Stomach (tissue), 9 donors: Measurements from ENCODE around the gene FBXL17. TPM values are rescaled to one million over a fixed set of nuclear protein-coding genes. Genes with fewer than 3 reads are reported as not detected.

Source experiments
- DNase-seq, 2 donors: peaks; one replicate each; pipeline versions ENCODE4 v3.0.0 to v3.0.0-alpha.2; 2013 to 2019
- H3K27ac ChIP-seq, 5 donors: fragments of 200-600 bp in 4 of 5; sonication (generic) in 4 of 5; one replicate each; pipeline ENCODE4 v1.5.1; 2013 to 2019; ENCODE audit warnings: mild to moderate bottlenecking in 1 of 5, moderate library complexity in 1 of 5
- H3K27me3 ChIP-seq, 3 donors: fragments of 200-600 bp; sonication (generic); one replicate each; pipeline ENCODE4 v1.5.1; 2017 to 2019; ENCODE audit warnings: mixed run types in 1 of 3
- H3K36me3 ChIP-seq, 4 donors: fragments of 200-600 bp; sonication (generic); 1 replicate in 3 of 4; 2 replicates in 1 of 4; pipeline ENCODE4 v1.5.1; 2016 to 2019
- H3K4me1 ChIP-seq, 4 donors: fragments of 200-600 bp; sonication (generic); one replicate each; pipeline ENCODE4 v1.5.1; 2016 to 2019
- H3K4me3 ChIP-seq, 4 donors: fragments of 200-600 bp; sonication (generic) in 3 of 4; one replicate each; pipeline ENCODE4 v1.5.1; 2016 to 2019; ENCODE audit warnings: mild to moderate bottlenecking in 1 of 4
- H3K9me3 ChIP-seq, 4 donors: fragments of 200-600 bp; sonication (generic); one replicate each; pipeline ENCODE4 v1.5.1; 2016 to 2019
- CTCF ChIP-seq, 7 experiments: fragments of 450-650 bp in 4 of 7; fragments of 200-600 bp in 3 of 7; sonication (generic) in 3 of 7; IDR thresholded peaks; one replicate each; pipeline ENCODE4 v1.5.1; 2016 to 2019; ENCODE audit warnings: antibody characterized with exemption in 7 of 7, control low read depth in 2 of 7, mild to moderate bottlenecking in 1 of 7
- EP300 ChIP-seq: sonication (generic); formaldehyde crosslinking; IDR thresholded peaks from one replicate; pipeline ENCODE4 v1.6.1; 2017; ENCODE audit warnings: antibody characterized with exemption
- POLR2A ChIP-seq, 4 donors: fragments of 450-650 bp; IDR thresholded peaks; one replicate each; pipeline ENCODE4 v1.6.1; 2016; ENCODE audit warnings: antibody characterized with exemption in 4 of 4, control low read depth in 2 of 4, mild to moderate bottlenecking in 1 of 4, moderate library complexity in 1 of 4
- POLR2AphosphoS5 ChIP-seq, 3 donors: sonication (generic); formaldehyde crosslinking; IDR thresholded peaks; one replicate each; pipeline ENCODE4 v1.6.1; 2016; ENCODE audit warnings: antibody characterized with exemption in 3 of 3
- WGBS, 5 donors: extraction: QIAGEN DNeasy Blood & Tissue Kit in 3 of 5; methylation state at CpG; one replicate each; pipeline versions ENCODE4 v1.1.5 to v1.1.7; 2013 to 2018; 5-methylcytosine and 5-hydroxymethylcytosine counted together
- intact Hi-C: fragments of 100-400 bp; cut with DNase I; formaldehyde crosslinking; loops from one replicate; pipeline ENCODE4 v1.15.1; 2023; ENCODE audit warnings: low total_unique reads
- polyA plus RNA-seq, 3 donors: library from polyadenylated mRNA; stranded (reverse); fragments of 200-250 nt; gene quantifications; one replicate each; pipeline ENCODE4 v1.2.3, GENCODE V29; 2013
- total RNA-seq, 5 donors: library from RNA; depleted of rRNA; stranded (reverse); fragments of >200 nt; gene quantifications; one replicate each; pipeline versions ENCODE4 v1.1.0 to v1.2.3, GENCODE V29; 2014 to 2016
- donor health status: healthy with polysubstance abuse.
- donor health status: Bipolar disorder and iron deficiency.
- donor health status: healthy.

The FBXL17 gene
- total and polyA plus RNA-seq, 8 donors: 3.8 to 28.0 (median 14.4) TPM

GRCh38 chr5:108384741-108385140, 2.8 kb upstream of the FBXL17 start:
- Histone ChIP-seq H3K36me3 (no peaks in the 10 kb centered on the region), H3K4me1 (peaks cover 3 to 18% (median 13%) of the 10 kb centered on the region in 4 donors), H3K9me3 (no peaks in the 10 kb centered on the region), H3K27me3 (no peaks in the 10 kb centered on the region), H3K27ac (no peak overlapping the region), H3K4me3 (no peak overlapping the region)
- intact Hi-C loops: no loop called here
- 78 to 88% (median 85%) methylated on average over 1 of the region's 1 CpG for WGBS, 5 donors
- TF ChIP-seq POLR2AphosphoS5 (IDR thresholded peaks at IDR 0.05) (no peak), EP300 (no peak)
- no peak for DNase-seq

- DNase-seq: peak in 1 of 2 donors; percentile 63
- peak overlapping the region; percentile 65 to 91 (median 87) for H3K4me3 ChIP-seq
- TF ChIP-seq EP300: no peak
- no peak for TF ChIP-seq POLR2A (IDR thresholded peaks at IDR 0.05)
- no peak for TF ChIP-seq POLR2AphosphoS5 (IDR thresholded peaks at IDR 0.05)
- no peak for TF ChIP-seq CTCF (IDR thresholded peaks at IDR 0.05)
- H3K36me3 ChIP-seq: no peaks in the 10 kb centered on the region
- no peaks in the 10 kb centered on the region for H3K9me3 ChIP-seq
- peak overlapping the region; percentile 97 to 100 (median 99) for H3K27ac ChIP-seq
- H3K4me1 ChIP-seq: peaks cover 12 to 33% (median 25%) of the 10 kb centered on the region in 4 donors
- 7 to 18% (median 10%) methylated on average over 9 of the region's 9 CpGs for WGBS, 5 donors
- intact Hi-C loops: no loop called here
- no peaks in the 10 kb centered on the region for H3K27me3 ChIP-seq
Measured at GRCh38 chr5:108382784-108383330, 959 bp upstream of the FBXL17 start.

- Histone ChIP-seq H3K36me3 (no peaks in the 10 kb centered on the region), H3K27ac (peak overlapping the region; percentile 97 to 100 (median 99)), H3K27me3 (no peaks in the 10 kb centered on the region), H3K9me3 (no peaks in the 10 kb centered on the region), H3K4me3 (peak overlapping the region; percentile 65 to 91 (median 87)), H3K4me1 (peaks cover 12 to 33% (median 25%) of the 10 kb centered on the region in 4 donors)
- intact Hi-C loops: no loop called here
- WGBS, 5 donors: 0 to 1% (median 0%) methylated on average over 5 to 72 of the region's 74 CpGs
- peak; percentile 84 to 92 for DNase-seq
- no peak for TF ChIP-seq POLR2A (IDR thresholded peaks at IDR 0.05)
- no peak for TF ChIP-seq EP300
- peak in 2 of 3 donors; percentile 39 to 54 for TF ChIP-seq POLR2AphosphoS5 (IDR thresholded peaks at IDR 0.05)
Measured at GRCh38 chr5:108381350-108381953, 446 bp downstream of the FBXL17 start.

GRCh38 chr5:108380531-108381349, 1.2 kb downstream of the FBXL17 start:
- Histone ChIP-seq H3K27me3 (no peaks in the 10 kb centered on the region), H3K4me3 (peak overlapping the region; percentile 65 to 91 (median 87)), H3K27ac (peak overlapping the region; percentile 97 to 100 (median 99)), H3K4me1 (peaks cover 12 to 33% (median 25%) of the 10 kb centered on the region in 4 donors), H3K9me3 (peaks cover 0 to 6% (median under 1%) of the 10 kb centered on the region in 4 donors), H3K36me3 (no peaks in the 10 kb centered on the region)
- DNase-seq: peak; percentile 29 to 81
- intact Hi-C loops: no loop called here
- 1 to 2% (median 1%) methylated on average over 19 to 84 of the region's 85 CpGs for WGBS, 5 donors
- TF ChIP-seq POLR2A (IDR thresholded peaks at IDR 0.05) (no peak), EP300 (no peak), POLR2AphosphoS5 (IDR thresholded peaks at IDR 0.05) (no peak), CTCF (IDR thresholded peaks at IDR 0.05) (no peak)
